ENCODE data around the gene CST9L.

GRCh38 chr20:23540624-23541023 is 27.7 kb downstream of the CST9L start:
- TF ChIP-seq CTCF (IDR thresholded peaks at IDR 0.05; ENCODE audit: low read depth, low read length, poor library complexity, severe bottlenecking) (no peak), EZH2phosphoT487 (IDR thresholded peaks at IDR 0.05; ENCODE audit: borderline replicate concordance, low read length) (no peak)
